Caco-2 (cell line): Measurements from ENCODE around the gene PPFIA1. TPM values are rescaled to one million over a fixed set of nuclear protein-coding genes. Genes with fewer than 3 reads are reported as not detected.
A peak's percentile ranks its signal among the peaks of the same experiment; 100 is the strongest.

ENCODE experiments used
- BruUV-seq: library from RNA; stranded (reverse); fragments of 400-500 nt; replicated peaks from 2 replicates; lab custom pipeline; 2021; lab: Mats Ljungman, UMichigan
- CTCF ChIA-PET: fragments of 300-600 bp; sonication (Branson Sonifier 250); formaldehyde crosslinking; loops from one replicate; lab custom pipeline; 2022; ENCODE audit warnings: antibody characterized with exemption; lab: Charles Lee
- POLR2A ChIA-PET: fragments of 300-600 bp; sonication (Branson Sonifier 250); formaldehyde crosslinking; loops from one replicate; lab custom pipeline; 2022; ENCODE audit warnings: antibody characterized with exemption; lab: Charles Lee
- DNase-seq, 2 experiments: peaks; one replicate each; pipeline versions ENCODE4 v3.0.0 to v3.0.0-alpha.2; 2020 to 2022
- H3K27me3 ChIP-seq: replicated peaks from 2 replicates; pipeline ENCODE4 v1.6.0; 2011; ENCODE audit warnings: low read length; ENCODE audit not compliant: control insufficient read depth, insufficient read depth
- H3K36me3 ChIP-seq: 2 replicates; pipeline ENCODE4 v1.5.1; 2011; ENCODE audit warnings: low read length; ENCODE audit not compliant: control insufficient read depth, insufficient read depth
- H3K4me1 ChIP-seq: fragments of 250-450 bp; sonication (Bioruptor Pico); 2 replicates; pipeline ENCODE4 v1.5.1; 2020; ENCODE audit warnings: mild to moderate bottlenecking
- H3K4me3 ChIP-seq: 2 replicates; pipeline ENCODE4 v1.5.1; 2011; ENCODE audit warnings: low read depth, mild to moderate bottlenecking, control low read depth, low read length
- H3K9me3 ChIP-seq: fragments of 250-450 bp; sonication (Bioruptor Pico); 2 replicates; pipeline ENCODE4 v1.5.1; 2020; ENCODE audit warnings: mild to moderate bottlenecking, moderate library complexity
- H3K27ac Mint-ChIP-seq: one replicate; pipeline ENCODE4 v1.8.0; 2022; ENCODE audit warnings: mixed read lengths; ENCODE audit not compliant: unreplicated experiment
- H3K27me3 Mint-ChIP-seq: one replicate; pipeline ENCODE4 v1.8.0; 2022; ENCODE audit warnings: mixed read lengths; ENCODE audit not compliant: insufficient read depth, unreplicated experiment
- H3K36me3 Mint-ChIP-seq: one replicate; pipeline ENCODE4 v1.8.0; 2022; ENCODE audit warnings: mild to moderate bottlenecking, mixed read lengths; ENCODE audit not compliant: insufficient read depth, unreplicated experiment
- H3K4me1 Mint-ChIP-seq: one replicate; pipeline ENCODE4 v1.8.0; 2022; ENCODE audit warnings: low read depth, mixed read lengths; ENCODE audit not compliant: unreplicated experiment
- H3K4me3 Mint-ChIP-seq: one replicate; pipeline ENCODE4 v1.8.0; 2022; ENCODE audit warnings: mild to moderate bottlenecking, moderate library complexity, mixed read lengths; ENCODE audit not compliant: unreplicated experiment
- H3K9me3 Mint-ChIP-seq: one replicate; pipeline ENCODE4 v1.8.0; 2022; ENCODE audit warnings: mixed read lengths; ENCODE audit not compliant: unreplicated experiment
- intact Hi-C: fragments of 100-400 bp; cut with micrococcal nuclease; formaldehyde crosslinking; loops from one replicate; pipeline ENCODE4 v1.10.0; 2022; ENCODE audit not compliant: unreplicated experiment
- total RNA-seq: library from RNA; stranded (reverse); gene quantifications from 2 replicates; pipeline ENCODE4 v1.2.3, GENCODE V29; 2022
- TF ChIP-seq, protein P1 (sequence below), 2 experiments: fragments of 200-600 bp in 1 of 2; IDR thresholded peaks; 1 replicate in 1 of 2; 2 replicates in 1 of 2; pipeline versions ENCODE4 v1.5.1 to v1.8.0; 2011 to 2022; ENCODE audit warnings: antibody characterized with exemption in 1 of 2, control low read depth in 1 of 2, inconsistent platforms in 1 of 2, low read depth in 1 of 2, low read length in 1 of 2, mild to moderate bottlenecking in 1 of 2, moderate library complexity in 1 of 2; ENCODE audit not compliant: insufficient read depth in 1 of 2, severe bottlenecking in 1 of 2, unreplicated experiment in 1 of 2

PPFIA1 gene
- total RNA-seq, 1 experiment from 2014 or later = 148 TPM

DNA sequence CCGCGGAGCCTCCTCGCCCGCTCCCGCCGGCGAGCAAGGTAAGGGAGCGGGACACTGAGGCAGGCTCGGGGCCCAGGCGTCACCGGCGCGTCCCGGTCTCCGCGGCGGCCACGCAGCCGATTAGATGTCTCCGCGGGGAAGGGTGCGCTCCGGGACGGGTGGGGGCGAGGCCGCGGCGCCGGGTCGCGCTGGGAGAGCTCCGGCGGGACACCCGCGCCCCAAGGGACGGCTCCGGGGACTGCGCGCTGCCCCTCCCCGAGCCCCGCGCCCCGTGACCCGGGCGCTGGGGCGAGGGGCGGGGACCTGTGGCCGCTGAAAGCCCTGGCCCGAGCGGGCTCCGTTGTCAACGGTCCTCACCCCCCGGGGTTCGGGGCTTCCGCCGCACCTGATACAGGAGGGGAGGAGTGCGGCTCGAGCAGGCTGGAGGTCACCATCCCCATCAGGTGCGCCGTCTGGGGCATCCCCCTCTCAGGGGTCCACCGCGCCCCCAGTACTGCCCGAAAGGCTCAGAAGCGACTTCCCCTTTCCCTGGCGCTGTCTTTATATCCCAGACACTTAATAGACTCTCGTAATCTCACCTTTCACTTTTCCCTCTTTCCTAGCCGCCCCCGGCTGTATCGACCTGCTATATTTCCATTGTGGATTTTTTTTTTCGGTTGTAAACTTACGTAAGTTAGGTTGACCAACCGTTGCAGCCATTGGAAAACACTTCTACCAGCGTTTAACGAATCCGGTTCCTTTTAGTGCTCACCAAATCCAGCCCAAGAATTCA is 573 bp downstream of the PPFIA1 start:
- peaks cover 11% of the 10 kb centered on the region for H3K4me1 ChIP-seq
- peaks cover 59% of the 10 kb centered on the region for H3K36me3 Mint-ChIP-seq
- 0 out of 2 replicates have a peak, but pooled peaks cover 6% of the 10 kb centered on the region for H3K36me3 ChIP-seq
- no peaks in the 10 kb centered on the region for H3K27me3 Mint-ChIP-seq
- H3K27ac Mint-ChIP-seq = peak overlapping the region; percentile 84
- ChIA-PET CTCF (interaction anchor here (0.6 to 1.7 kb wide), 3 partner anchors 32 to 616 kb away, joined by 6 to 7 read pairs (median 7); partner anchors contain the start of gene FADD), POLR2A (interaction anchor here (0.5 to 0.6 kb wide), 3 partner anchors 10 to 71 kb away, joined by 3 to 4 read pairs (median 3); no protein-coding TSS in a partner anchor)
- H3K4me1 Mint-ChIP-seq = peaks cover 15% of the 10 kb centered on the region
- H3K4me3 Mint-ChIP-seq = peak overlapping the region; percentile 91
- DNase-seq = peak; percentile 68 to 86
- BruUV-seq = no TSS peak
- peak overlapping the region; percentile 97 for H3K4me3 ChIP-seq
- H3K9me3 ChIP-seq = no peaks in the 10 kb centered on the region
- intact Hi-C loops = loop anchor here (1.0 to 5.0 kb wide), 3 partner anchors 29 to 68 kb away; partner anchors contain the start of gene FADD
- no peaks in the 10 kb centered on the region for H3K9me3 Mint-ChIP-seq
- TF ChIP-seq, protein P1, sequence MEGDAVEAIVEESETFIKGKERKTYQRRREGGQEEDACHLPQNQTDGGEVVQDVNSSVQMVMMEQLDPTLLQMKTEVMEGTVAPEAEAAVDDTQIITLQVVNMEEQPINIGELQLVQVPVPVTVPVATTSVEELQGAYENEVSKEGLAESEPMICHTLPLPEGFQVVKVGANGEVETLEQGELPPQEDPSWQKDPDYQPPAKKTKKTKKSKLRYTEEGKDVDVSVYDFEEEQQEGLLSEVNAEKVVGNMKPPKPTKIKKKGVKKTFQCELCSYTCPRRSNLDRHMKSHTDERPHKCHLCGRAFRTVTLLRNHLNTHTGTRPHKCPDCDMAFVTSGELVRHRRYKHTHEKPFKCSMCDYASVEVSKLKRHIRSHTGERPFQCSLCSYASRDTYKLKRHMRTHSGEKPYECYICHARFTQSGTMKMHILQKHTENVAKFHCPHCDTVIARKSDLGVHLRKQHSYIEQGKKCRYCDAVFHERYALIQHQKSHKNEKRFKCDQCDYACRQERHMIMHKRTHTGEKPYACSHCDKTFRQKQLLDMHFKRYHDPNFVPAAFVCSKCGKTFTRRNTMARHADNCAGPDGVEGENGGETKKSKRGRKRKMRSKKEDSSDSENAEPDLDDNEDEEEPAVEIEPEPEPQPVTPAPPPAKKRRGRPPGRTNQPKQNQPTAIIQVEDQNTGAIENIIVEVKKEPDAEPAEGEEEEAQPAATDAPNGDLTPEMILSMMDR (IDR thresholded peaks at IDR 0.05; ENCODE audit: insufficient read depth in 1 of 2, low read depth in 1 of 2, low read length in 1 of 2, severe bottlenecking in 1 of 2, unreplicated experiment in 1 of 2) = no peak
- no peaks in the 10 kb centered on the region for H3K27me3 ChIP-seq

DNA sequence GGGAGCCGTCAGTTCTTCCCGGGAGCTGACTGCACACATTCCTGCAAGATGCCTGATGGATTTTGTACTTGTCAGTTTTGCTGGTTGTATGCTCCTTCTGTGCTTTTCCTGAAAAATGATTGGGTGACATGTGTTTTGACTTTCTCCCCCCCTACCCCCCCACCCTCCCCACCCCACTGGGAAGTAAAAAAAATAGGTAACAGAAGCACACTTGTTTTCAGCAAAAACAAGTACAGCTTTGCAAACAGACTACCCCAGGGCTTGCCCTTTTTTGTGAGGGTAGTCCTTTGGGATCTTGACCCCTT is 1.1 kb downstream of the PPFIA1 start:
- 0 out of 2 replicates have a peak, but pooled peaks cover 6% of the 10 kb centered on the region for H3K36me3 ChIP-seq
- H3K27me3 ChIP-seq = no peaks in the 10 kb centered on the region
- H3K27me3 Mint-ChIP-seq = no peaks in the 10 kb centered on the region
- TF ChIP-seq, protein P1 (IDR thresholded peaks at IDR 0.05; ENCODE audit: insufficient read depth in 1 of 2, low read depth in 1 of 2, low read length in 1 of 2, severe bottlenecking in 1 of 2, unreplicated experiment in 1 of 2) = no peak
- H3K9me3 ChIP-seq = no peaks in the 10 kb centered on the region
- H3K36me3 Mint-ChIP-seq = peaks cover 64% of the 10 kb centered on the region
- BruUV-seq = no TSS peak
- peak overlapping the region; percentile 97 for H3K4me3 ChIP-seq
- peak overlapping the region; percentile 84 for H3K27ac Mint-ChIP-seq
- no peaks in the 10 kb centered on the region for H3K9me3 Mint-ChIP-seq
- no peak for DNase-seq
- POLR2A ChIA-PET = interaction anchor here (0.5 kb wide), 1 partner anchor 11 kb away, joined by 3 read pairs; no protein-coding TSS in a partner anchor
- CTCF ChIA-PET = interaction anchor here (0.6 kb wide), 1 partner anchor 75 kb away, joined by 4 read pairs; no protein-coding TSS in a partner anchor
- H3K4me3 Mint-ChIP-seq = peak overlapping the region; percentile 91
- H3K4me1 Mint-ChIP-seq = peaks cover 15% of the 10 kb centered on the region
- H3K4me1 ChIP-seq = peaks cover 11% of the 10 kb centered on the region
- intact Hi-C loops = loop anchor here (5.0 kb wide), 1 partner anchor 44 kb away; no protein-coding TSS in a partner anchor

DNA sequence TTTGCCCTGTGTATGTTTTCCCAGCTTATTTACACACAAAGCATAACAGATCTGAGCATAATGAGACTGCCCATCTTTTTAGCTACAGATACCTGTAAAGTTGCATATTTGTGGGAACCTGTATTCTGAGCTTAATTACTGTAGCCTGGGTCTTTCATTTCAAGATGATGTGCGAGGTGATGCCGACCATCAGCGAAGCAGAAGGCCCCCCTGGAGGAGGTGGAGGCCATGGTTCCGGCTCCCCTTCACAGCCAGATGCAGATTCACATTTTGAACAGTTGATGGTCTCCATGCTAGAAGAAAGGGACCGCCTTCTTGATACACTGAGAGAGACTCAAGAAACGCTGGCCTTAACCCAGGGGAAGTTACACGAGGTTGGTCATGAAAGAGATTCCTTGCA is 1.5 kb downstream of the PPFIA1 start:
- Histone ChIP-seq H3K27me3 (no peaks in the 10 kb centered on the region), H3K9me3 (no peaks in the 10 kb centered on the region), H3K36me3 (0 out of 2 replicates have a peak, but pooled peaks cover 6% of the 10 kb centered on the region), H3K4me1 (peaks cover 11% of the 10 kb centered on the region), H3K4me3 (peak overlapping the region; percentile 97)
- peaks cover 68% of the 10 kb centered on the region for H3K36me3 Mint-ChIP-seq
- peak overlapping the region; percentile 91 for H3K4me3 Mint-ChIP-seq
- no peaks in the 10 kb centered on the region for H3K27me3 Mint-ChIP-seq
- no peaks in the 10 kb centered on the region for H3K9me3 Mint-ChIP-seq
- TF ChIP-seq, protein P1 (IDR thresholded peaks at IDR 0.05; ENCODE audit: insufficient read depth in 1 of 2, low read depth in 1 of 2, low read length in 1 of 2, severe bottlenecking in 1 of 2, unreplicated experiment in 1 of 2) = no peak
- BruUV-seq = no TSS peak
- peaks cover 15% of the 10 kb centered on the region for H3K4me1 Mint-ChIP-seq
- ChIA-PET CTCF (interaction anchor here (0.6 kb wide), 1 partner anchor 76 kb away, joined by 4 read pairs; no protein-coding TSS in a partner anchor), POLR2A (interaction anchor here (0.5 kb wide), 1 partner anchor 11 kb away, joined by 3 read pairs; no protein-coding TSS in a partner anchor)
- intact Hi-C loops = loop anchor here (5.0 kb wide), 1 partner anchor 45 kb away; no protein-coding TSS in a partner anchor
- DNase-seq = no peak
- no peak overlapping the region for H3K27ac Mint-ChIP-seq
